Stimulated activated naive CD4-positive, alpha-beta T cell treated with Interleukin-2 at 50 U/mL for 16 hours (primary cell): Measurements from ENCODE around the gene KIF2A.

Experiments used
- DNase-seq: peaks from one replicate; lab custom pipeline; 2025; lab: John Stamatoyannopoulos, UW

KIF2A gene

DNA sequence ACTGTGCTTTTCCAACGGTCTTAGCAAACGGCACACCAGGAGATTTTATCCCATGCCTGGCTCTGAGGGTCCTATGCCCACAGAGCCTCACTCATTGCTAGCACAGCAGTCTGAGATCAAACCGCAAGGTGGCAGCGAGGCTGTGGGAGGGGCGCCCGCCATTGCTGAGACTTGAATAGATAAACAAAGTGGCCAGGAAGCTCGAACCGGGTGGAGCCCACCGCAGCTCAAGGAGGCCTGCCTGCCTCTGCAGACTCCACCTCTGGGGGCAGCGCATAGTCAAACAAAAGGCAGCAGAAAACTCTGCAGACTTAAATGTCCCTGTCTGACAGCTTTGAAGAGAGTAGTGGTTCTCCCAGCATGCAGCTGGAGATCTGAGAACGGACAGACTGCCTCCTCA, 14.2 kb upstream of the KIF2A start:
- peak; percentile 65 for DNase-seq

DNA sequence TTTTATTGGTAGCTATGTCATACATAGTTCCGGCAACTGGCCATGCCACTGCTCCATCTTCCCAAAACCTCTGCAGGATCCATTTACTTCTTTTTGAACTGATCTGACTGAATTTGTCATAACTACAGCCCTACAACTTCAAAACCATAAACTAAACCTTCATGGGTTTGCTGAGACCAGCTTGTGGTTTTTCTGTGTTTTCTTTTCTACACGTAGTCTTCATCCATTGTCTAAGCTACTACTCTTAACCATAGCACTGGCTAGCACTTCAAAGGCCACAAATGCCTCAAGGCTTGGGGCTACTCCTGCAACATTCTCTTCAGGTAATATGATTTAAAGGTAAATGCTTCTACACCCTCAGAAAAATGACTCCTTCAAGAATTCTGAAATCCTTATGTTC, 9.0 kb upstream of the KIF2A start:
- DNase-seq, result no peak

DNA sequence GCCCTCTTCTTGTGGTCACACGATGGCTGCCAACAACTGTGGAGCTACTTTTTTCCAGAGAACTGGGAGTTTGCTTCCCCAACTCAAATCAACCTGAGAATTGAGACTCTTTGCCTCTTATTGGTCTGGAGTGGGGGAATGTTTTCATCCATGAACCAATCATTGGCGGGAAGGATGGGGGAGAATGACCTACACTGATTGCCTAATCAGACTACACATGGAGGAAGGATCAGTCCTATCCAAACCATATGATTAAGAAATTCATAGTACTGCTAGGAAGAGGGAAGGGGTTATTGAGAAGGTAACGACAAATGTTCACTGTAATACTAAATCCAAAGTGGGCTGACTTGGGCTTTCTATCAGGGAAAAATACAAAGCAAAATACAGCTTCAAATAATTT, 7.9 kb upstream of the KIF2A start:
- no peak for DNase-seq

GRCh38 chr5:62299101-62299500, 6.9 kb upstream of the KIF2A start:
- DNase-seq, result no peak

DNA sequence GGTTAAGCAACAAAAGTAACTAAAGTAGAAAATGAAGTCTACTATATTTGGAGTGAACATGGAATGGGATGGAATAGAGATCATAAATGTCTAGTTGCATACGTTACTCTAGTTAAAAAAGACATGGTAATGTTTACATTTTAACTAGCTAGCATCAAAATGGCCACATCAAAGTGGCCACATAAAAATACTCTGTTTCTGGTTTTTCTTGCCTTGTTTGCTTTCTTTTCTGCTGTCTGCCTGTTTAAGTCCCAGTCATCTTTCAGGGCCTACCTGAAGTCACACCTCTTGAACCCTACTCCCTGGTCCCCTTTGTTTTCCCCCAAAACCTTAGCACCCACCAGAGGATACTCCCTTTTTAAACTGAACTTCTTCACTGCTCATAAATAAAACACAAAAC, 6.4 kb upstream of the KIF2A start:
- DNase-seq, result no peak

GRCh38 chr5:62305358-62305714, 670 bp upstream of the KIF2A start:
- peak; percentile 56 for DNase-seq

GRCh38 chr5:62306323-62306895, 403 bp downstream of the KIF2A start:
- peak; percentile 72 for DNase-seq

DNA sequence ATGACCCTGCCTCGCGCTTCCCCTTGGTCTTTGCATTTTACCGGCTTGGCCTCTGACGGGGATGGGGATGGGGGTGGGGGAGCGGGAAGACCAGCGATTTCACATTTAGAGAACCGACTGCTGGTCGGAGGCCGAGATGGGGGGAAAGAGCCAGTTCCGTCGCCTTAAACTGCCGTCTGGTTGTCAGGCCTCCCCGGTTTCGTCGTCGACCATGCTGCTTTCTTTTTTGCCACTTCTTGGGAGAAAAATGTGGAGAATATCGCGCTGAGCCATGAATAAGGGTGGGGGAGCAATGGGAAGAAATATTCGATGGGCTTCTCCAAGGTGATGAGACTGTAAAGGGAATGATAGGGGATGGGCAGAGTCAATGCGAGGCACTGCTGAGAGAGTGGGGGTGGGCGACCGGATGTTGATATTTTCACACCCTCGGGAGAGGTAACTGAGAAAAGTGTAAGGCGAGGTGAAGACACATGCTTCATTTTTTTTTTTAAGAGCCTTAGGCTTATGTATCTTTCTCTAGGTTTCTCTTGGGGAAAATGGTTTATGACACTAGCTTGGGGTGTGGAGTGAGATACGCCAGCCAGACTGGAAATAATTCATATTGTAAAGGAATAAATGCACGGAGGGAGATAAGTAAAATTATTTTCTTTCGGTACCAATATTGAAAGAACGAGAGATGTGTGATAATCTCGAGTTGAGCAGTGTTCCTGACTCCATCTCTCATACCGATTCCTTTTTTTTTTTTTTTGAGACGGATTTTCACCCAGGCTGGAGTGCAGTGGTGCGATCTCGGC, 1.1 kb downstream of the KIF2A start:
- peak; percentile 63 for DNase-seq

DNA sequence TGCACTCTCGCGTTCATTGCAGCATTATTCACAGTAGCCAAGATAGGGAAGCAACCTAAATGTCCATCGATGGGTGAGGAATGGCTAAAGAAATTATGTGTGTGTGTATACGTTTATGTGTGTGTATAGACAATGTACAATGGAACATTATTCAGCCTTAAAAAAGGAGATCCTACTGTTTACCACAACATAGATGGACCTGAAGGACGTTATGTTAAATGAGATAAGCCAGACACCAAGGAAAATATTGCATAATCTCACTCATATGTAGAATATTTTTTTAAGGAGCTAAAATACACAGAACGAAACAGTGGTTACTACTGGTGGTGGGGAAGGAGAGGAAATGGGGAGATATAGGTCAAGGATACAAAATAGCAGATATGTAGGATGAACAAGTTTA, 2.4 kb downstream of the KIF2A start:
- DNase-seq, result no peak

DNA sequence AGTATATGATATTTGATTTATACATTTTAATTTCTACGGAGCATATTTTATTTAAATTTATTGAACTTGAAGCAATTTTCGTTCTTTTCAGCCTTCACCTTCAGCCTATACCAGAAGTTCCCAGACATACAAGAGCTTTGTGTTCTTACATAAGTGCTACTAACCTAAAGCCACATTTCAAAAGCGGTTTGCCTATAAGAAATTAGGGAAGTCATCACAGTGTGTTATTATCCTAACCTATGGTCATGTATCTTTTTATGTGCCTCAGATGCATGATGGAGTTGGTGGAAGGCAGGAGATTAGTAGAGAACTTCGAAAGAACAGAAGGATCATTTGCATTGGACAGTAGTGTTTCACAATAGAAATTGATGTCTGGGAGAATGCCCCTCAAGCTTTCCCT, 3.1 kb downstream of the KIF2A start:
- no peak for DNase-seq

DNA sequence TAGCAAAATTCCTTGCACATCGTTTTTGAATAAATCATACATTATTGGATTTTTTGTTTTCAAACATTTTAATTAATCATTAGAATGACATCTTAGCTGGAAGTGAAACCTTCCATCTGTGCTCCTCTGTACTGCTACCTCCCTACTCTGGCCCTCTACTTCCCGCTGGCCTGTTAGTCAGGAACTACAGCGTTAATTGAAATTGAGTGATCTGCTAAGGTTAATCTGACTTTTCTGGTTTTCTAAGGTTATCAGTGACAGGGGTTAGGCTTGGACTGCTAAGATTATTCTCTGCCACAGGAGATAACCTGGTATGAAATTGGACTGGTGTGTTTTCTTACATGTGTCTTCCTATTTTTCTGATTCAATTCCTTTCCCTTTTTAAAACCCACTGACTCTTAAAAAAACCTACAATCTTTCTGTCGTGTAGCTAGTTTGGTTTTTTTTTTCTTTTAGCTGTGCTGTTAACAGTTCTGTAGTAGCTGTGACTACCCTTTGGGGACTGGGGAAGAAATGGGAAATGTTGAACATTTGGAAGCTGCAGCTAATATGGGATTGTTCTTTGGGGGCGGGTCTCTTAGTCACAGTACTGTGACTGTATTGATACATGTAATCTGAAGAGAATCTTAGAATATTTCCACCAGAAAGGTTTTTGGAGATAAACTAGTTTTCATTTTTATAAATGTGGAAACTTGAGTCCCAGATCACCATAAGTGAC, 4.6 kb downstream of the KIF2A start:
- DNase-seq, result no peak

- no peak for DNase-seq
Observed at GRCh38 chr5:62312036-62312435, 6.0 kb downstream of the KIF2A start.

- DNase-seq, result no peak
Observed at GRCh38 chr5:62312674-62313073, 6.7 kb downstream of the KIF2A start.

DNA sequence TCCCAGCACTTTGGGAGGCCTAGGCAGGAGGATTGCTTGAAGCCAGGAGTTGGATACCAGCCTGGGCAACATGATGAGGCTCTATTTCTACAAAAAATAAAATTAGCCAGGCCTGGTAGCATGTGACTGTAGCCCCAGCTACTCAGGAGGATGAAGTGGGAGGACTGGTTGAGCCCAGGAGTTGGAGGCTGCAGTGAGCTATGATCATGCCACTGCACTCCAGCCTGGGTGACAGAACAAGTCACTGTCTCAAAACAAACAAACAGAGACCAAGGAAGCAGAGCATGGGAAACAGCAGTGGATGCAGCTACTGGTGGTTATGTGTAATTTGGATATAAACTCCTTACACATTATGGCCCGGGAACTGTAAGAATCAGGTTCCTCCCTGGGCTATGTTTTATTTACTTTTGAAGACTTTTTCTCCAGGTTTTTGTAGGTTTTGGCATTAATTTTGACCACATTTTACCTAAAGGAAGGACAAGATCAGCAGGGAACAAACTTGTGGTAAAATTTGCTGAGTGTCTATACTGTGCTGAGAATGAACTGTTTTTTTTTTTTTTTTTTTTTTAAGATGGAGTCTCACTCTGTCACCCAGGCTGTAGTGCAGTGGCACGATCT, 8.3 kb downstream of the KIF2A start:
- DNase-seq, result no peak

- no peak for DNase-seq
Observed at GRCh38 chr5:62315376-62316175, 9.6 kb downstream of the KIF2A start.

DNA sequence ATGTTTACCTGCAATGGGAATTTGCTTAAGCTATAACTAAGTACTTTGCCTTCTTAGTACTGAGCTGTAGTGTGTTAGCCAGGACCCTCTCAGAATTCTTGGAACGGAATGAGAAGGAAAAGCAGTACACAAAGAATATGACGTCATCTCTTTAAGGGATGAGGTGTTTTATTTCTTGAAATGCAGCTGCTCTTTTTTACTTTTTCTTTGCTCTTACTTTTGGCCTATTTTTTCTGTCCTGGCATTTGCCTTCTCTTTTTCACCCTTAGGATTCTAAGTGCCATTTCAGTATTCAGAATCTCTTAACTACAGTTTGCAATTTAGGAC, 10.1 kb downstream of the KIF2A start:
- DNase-seq, result no peak

DNA sequence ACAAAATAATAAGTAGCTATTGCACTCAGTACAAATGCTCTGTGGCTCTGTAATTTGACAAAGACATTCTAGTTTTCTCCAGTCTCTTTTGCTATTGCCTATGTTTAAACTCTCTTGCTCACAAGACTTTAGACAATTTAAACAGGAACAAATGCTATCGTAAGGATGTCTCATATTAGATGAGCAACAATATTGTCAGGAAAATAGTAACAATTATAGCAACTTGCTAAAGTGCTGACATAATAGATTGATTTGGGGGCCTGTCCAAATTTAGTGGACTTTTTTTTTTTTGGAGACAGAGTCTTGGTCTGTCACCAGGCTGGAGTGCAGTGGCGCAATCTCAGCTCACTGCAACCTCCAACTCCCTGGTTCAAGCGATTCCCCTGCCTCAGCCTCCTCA, 11.8 kb downstream of the KIF2A start:
- no peak for DNase-seq

- DNase-seq, result no peak
Observed at GRCh38 chr5:62322484-62322883, 16.5 kb downstream of the KIF2A start.

DNA sequence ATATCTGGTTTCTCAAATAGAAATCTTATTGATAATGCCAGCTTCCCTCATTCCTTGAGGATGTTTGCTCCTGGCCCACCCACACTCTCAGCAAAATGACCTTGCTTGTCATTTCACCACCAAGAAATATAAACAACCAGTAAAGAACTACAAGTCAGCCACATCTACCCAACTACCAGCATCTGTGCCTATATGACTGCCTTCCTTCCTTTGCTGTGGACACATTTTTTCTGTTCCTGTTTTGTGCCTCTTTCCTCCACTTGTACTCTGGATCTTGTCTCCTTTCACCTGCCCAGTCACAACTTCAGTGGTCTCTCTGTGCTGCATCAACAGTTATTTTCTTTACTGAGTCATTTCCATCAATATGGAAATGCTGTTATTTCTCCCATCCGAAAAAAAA, 20.3 kb downstream of the KIF2A start:
- no peak for DNase-seq

DNA sequence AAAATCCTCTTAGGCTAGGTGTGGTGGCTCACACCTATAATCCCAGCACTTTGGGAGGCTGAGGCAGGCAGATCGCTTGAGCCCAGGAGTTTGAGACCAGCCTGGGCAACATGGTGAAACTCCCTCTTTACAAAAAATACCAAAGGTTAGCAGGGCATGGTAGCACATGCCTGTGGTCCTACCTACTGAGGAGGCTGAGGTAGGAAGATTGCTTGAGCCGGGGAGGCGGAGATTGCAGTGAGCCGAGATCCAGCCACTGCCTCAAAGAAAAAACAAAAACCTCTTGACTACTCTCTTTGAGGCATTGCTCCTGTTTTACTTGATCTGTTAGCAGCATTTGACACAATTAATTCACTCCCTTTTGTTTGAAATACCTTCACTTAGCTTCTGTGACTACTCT, 20.7 kb downstream of the KIF2A start:
- DNase-seq, result no peak

DNA sequence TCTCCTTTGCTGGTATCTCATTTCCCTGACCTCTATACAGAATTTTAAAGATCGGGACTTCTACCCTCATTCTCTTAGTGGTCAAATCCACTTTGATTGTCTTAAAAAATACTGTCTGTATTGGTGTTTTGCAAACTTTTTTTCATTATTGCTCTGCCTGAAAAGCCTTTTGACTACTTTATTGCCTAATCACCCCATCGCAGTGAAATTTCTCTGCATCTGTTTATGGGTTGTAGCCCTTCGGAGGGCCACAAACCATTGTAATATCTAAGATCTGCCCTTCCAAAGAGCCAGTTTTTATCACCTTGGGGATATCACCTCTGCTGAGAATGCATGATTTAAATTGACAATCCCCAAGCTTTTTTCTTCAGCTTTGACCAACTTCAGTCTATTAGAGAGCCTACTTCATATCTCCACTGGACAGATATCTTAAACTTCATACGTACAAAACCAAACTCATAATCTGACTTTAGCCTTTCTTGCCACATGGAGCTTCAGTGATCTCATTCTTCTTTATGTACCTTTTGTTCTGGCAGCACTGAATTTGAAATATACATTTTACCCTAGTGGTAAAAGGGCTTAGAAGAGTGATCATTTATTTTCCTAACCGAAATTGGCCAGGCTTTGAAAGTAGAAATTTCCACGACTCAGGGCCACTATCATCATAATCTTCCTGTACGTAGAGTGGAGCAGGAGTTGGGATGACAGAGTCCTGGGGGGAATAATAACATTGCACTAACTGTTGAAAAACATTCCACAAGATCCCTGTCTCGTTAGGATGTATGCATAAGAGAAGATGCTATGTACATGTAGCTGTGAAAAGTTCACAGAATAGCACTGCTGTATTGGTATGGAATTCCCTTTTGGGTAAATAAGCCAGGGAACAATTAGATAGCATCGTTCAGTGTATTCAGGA, 21.4 kb downstream of the KIF2A start:
- DNase-seq, result no peak
